AML-193 (cell line): ENCODE data around the gene SINHCAF.

Experiments
- DNase-seq, 2 experiments: peaks; one replicate each; lab custom pipeline; 2025; lab: John Stamatoyannopoulos, UW

SINHCAF gene

GRCh38 chr12:31232361-31232965, 93.5 kb downstream of the SINHCAF start:
- no peak for DNase-seq

- DNase-seq: no peak
Observed at GRCh38 chr12:31231611-31232360, 94.2 kb downstream of the SINHCAF start.
